ENCODE measurements around the gene NSRP1. TPM values are rescaled to one million over a fixed set of nuclear protein-coding genes. Genes with fewer than 3 reads are reported as not detected.

Gene NSRP1
- total RNA-seq, 1 experiment from 2014 or later: 34.3 TPM

- BruUV-seq (replicated peaks): no TSS peak
- Histone ChIP-seq H3K4me3 (no peak overlapping the region), H3K27me3 (ENCODE audit: insufficient read depth, low read depth) (no peaks in the 10 kb centered on the region), H3F3A (ENCODE audit: insufficient read depth, low read depth) (no peaks in the 10 kb centered on the region; the same call in 1 of the 2 replicates), H3K4me1 (replicated peaks; ENCODE audit: insufficient read depth) (no peaks in the 10 kb centered on the region), H3K79me2 (ENCODE audit: low read depth) (no peaks in the 10 kb centered on the region), H4K20me1 (ENCODE audit: insufficient read depth) (no peaks in the 10 kb centered on the region), H2AFZ (no peak overlapping the region), H3K9me3 (ENCODE audit: insufficient read depth, low read depth) (no peaks in the 10 kb centered on the region), H3K36me3 (ENCODE audit: low read depth) (no peaks in the 10 kb centered on the region), H3K9me2 (ENCODE audit: insufficient read depth) (no peaks in the 10 kb centered on the region; the same call in none of the 2 replicates), H3K4me2 (no peak overlapping the region), H3K27ac (no peak overlapping the region)
- ChIA-PET CTCF (no interaction called here), POLR2A (ENCODE audit: unreplicated experiment) (no interaction called here)
- intact Hi-C loops (cut with micrococcal nuclease; ENCODE audit: unreplicated experiment): no loop called here
- no peak for TF ChIP-seq EZH2 (IDR thresholded peaks at IDR 0.05; ENCODE audit: low read depth)
- TF ChIP-seq, protein P1, sequence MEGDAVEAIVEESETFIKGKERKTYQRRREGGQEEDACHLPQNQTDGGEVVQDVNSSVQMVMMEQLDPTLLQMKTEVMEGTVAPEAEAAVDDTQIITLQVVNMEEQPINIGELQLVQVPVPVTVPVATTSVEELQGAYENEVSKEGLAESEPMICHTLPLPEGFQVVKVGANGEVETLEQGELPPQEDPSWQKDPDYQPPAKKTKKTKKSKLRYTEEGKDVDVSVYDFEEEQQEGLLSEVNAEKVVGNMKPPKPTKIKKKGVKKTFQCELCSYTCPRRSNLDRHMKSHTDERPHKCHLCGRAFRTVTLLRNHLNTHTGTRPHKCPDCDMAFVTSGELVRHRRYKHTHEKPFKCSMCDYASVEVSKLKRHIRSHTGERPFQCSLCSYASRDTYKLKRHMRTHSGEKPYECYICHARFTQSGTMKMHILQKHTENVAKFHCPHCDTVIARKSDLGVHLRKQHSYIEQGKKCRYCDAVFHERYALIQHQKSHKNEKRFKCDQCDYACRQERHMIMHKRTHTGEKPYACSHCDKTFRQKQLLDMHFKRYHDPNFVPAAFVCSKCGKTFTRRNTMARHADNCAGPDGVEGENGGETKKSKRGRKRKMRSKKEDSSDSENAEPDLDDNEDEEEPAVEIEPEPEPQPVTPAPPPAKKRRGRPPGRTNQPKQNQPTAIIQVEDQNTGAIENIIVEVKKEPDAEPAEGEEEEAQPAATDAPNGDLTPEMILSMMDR (conservative IDR thresholded peaks at IDR 0.05): no peak
- DNase-seq: no peak
Observed at GRCh38 chr17:30196504-30196903, 79.9 kb downstream of the NSRP1 start.

- Histone ChIP-seq H3K4me1 (replicated peaks; ENCODE audit: insufficient read depth) (no peaks in the 10 kb centered on the region), H3K9me2 (ENCODE audit: insufficient read depth) (no peaks in the 10 kb centered on the region; the same call in 1 of the 2 replicates), H3F3A (ENCODE audit: insufficient read depth, low read depth) (no peaks in the 10 kb centered on the region; the same call in 1 of the 2 replicates), H3K36me3 (ENCODE audit: low read depth) (no peaks in the 10 kb centered on the region), H3K79me2 (ENCODE audit: low read depth) (no peaks in the 10 kb centered on the region), H3K4me2 (no peak overlapping the region), H2AFZ (no peak overlapping the region), H3K4me3 (no peak overlapping the region), H3K27me3 (ENCODE audit: insufficient read depth, low read depth) (no peaks in the 10 kb centered on the region), H3K9me3 (ENCODE audit: insufficient read depth, low read depth) (no peaks in the 10 kb centered on the region), H3K27ac (no peak overlapping the region), H4K20me1 (ENCODE audit: insufficient read depth) (no peaks in the 10 kb centered on the region)
- intact Hi-C loops (cut with micrococcal nuclease; ENCODE audit: unreplicated experiment): no loop called here
- CTCF ChIA-PET: no interaction called here
- POLR2A ChIA-PET (ENCODE audit: unreplicated experiment): no interaction called here
- BruUV-seq (replicated peaks): no TSS peak
- no peak for DNase-seq
- TF ChIP-seq, protein P1 (conservative IDR thresholded peaks at IDR 0.05): no peak
- TF ChIP-seq EZH2 (IDR thresholded peaks at IDR 0.05; ENCODE audit: low read depth): no peak
Observed at GRCh38 chr17:30197416-30197815, 80.8 kb downstream of the NSRP1 start.

GRCh38 chr17:30199600-30199999, 83.0 kb downstream of the NSRP1 start:
- H3K27me3 ChIP-seq (ENCODE audit: insufficient read depth, low read depth): no peaks in the 10 kb centered on the region
- H3K4me3 ChIP-seq: no peak overlapping the region
- ChIA-PET CTCF (interaction anchor here (0.6 kb wide), 1 partner anchor 11 kb away, joined by 3 read pairs; no protein-coding TSS in a partner anchor), POLR2A (ENCODE audit: unreplicated experiment) (no interaction called here)
- no peak overlapping the region for H3K4me2 ChIP-seq
- H3F3A ChIP-seq (ENCODE audit: insufficient read depth, low read depth): no peaks in the 10 kb centered on the region
- no peak for TF ChIP-seq EZH2 (IDR thresholded peaks at IDR 0.05; ENCODE audit: low read depth)
- TF ChIP-seq, protein P1 (conservative IDR thresholded peaks at IDR 0.05): no peak
- H3K36me3 ChIP-seq (ENCODE audit: low read depth): no peaks in the 10 kb centered on the region
- no peaks in the 10 kb centered on the region for H3K79me2 ChIP-seq (ENCODE audit: low read depth)
- no peaks in the 10 kb centered on the region for H4K20me1 ChIP-seq (ENCODE audit: insufficient read depth)
- H3K9me3 ChIP-seq (ENCODE audit: insufficient read depth, low read depth): no peaks in the 10 kb centered on the region
- H3K4me1 ChIP-seq (replicated peaks; ENCODE audit: insufficient read depth): no peaks in the 10 kb centered on the region
- no peak overlapping the region for H2AFZ ChIP-seq
- intact Hi-C loops (cut with micrococcal nuclease; ENCODE audit: unreplicated experiment): no loop called here
- DNase-seq: no peak
- H3K27ac ChIP-seq: no peak overlapping the region
- H3K9me2 ChIP-seq (ENCODE audit: insufficient read depth): no peaks in the 10 kb centered on the region
- BruUV-seq (replicated peaks): no TSS peak
